Testis (tissue), 3 donors: ENCODE data around the gene PRKCZ. TPM values are rescaled to one million over a fixed set of nuclear protein-coding genes. Genes with fewer than 3 reads are reported as not detected.

Experiments used
- DNase-seq: peaks from one replicate; pipeline ENCODE4 v3.0.0-alpha.2; 2019
- H3K27ac ChIP-seq, 2 donors: fragments of 200-600 bp; sonication (generic); one replicate each; pipeline ENCODE4 v1.5.1; 2019
- H3K27me3 ChIP-seq: fragments of 200-600 bp; sonication (generic); one replicate; pipeline ENCODE4 v1.5.1; 2019
- H3K36me3 ChIP-seq: fragments of 200-600 bp; sonication (generic); one replicate; pipeline ENCODE4 v1.5.1; 2017; ENCODE audit warnings: low read depth; ENCODE audit errors: missing control alignments
- H3K4me1 ChIP-seq: fragments of 200-600 bp; sonication (generic); one replicate; pipeline ENCODE4 v1.5.1; 2019
- H3K4me3 ChIP-seq, 2 donors: fragments of 200-600 bp; sonication (generic); one replicate each; pipeline ENCODE4 v1.5.1; 2017 to 2019
- H3K9me3 ChIP-seq: fragments of 200-600 bp; sonication (generic); one replicate; pipeline ENCODE4 v1.5.1; 2017
- CTCF ChIP-seq, 3 experiments: fragments of 450-650 bp in 2 of 3; fragments of 200-600 bp in 1 of 3; sonication (generic) in 1 of 3; IDR thresholded peaks; one replicate each; pipeline ENCODE4 v1.5.1; 2016 to 2019; ENCODE audit warnings: antibody characterized with exemption in 3 of 3, mild to moderate bottlenecking in 2 of 3, moderate library complexity in 1 of 3
- POLR2A ChIP-seq: fragments of 450-650 bp; IDR thresholded peaks from one replicate; pipeline ENCODE4 v1.6.1; 2017; ENCODE audit warnings: antibody characterized with exemption, mild to moderate bottlenecking, moderate library complexity
- WGBS, 2 donors: methylation state at CpG; one replicate each; pipeline ENCODE4 v1.1.5; 2018; 5-methylcytosine and 5-hydroxymethylcytosine counted together
- intact Hi-C: fragments of 100-400 bp; cut with DNase I; formaldehyde crosslinking; loops from one replicate; pipeline ENCODE4 v1.15.1; 2023; ENCODE audit warnings: low total_unique reads
- polyA plus RNA-seq: library from polyadenylated mRNA; stranded (reverse); fragments of 350-450 nt; fragmentation: Illumina TruSeq; extraction: RNeasy Lipid Tissue Mini Kit (QIAGEN cat#74804); gene quantifications from one replicate; pipeline ENCODE4 v1.2.3, GENCODE V29; 2014; ENCODE audit warnings: low read depth, low replicate concordance; ENCODE audit not compliant: insufficient read depth
- total RNA-seq, 2 donors: library from RNA; depleted of rRNA; stranded (reverse); fragments of >200 nt; gene quantifications; one replicate each; pipeline ENCODE4 v1.2.3, GENCODE V29; 2016

Gene PRKCZ
- total and polyA plus RNA-seq, 3 donors from 2014 or later, result 86.4 to 142 (median 123) TPM

GRCh38 chr1:2074396-2074795, 24.2 kb downstream of the PRKCZ start:
- Histone ChIP-seq H3K4me1 (no peaks in the 10 kb centered on the region), H3K4me3 (no peak overlapping the region), H3K27me3 (no peaks in the 10 kb centered on the region), H3K36me3 (no peaks in the 10 kb centered on the region), H3K9me3 (no peaks in the 10 kb centered on the region), H3K27ac (no peak overlapping the region)
- intact Hi-C loops, result no loop called here
- DNase-seq, result no peak
- 68 to 70% methylated on average over 14 to 19 of the region's 19 CpGs for WGBS, 2 donors
- TF ChIP-seq POLR2A (no peak), CTCF (IDR thresholded peaks at IDR 0.05) (no peak)

- TF ChIP-seq CTCF (IDR thresholded peaks at IDR 0.05) (no peak), POLR2A (no peak)
- Histone ChIP-seq H3K9me3 (no peaks in the 10 kb centered on the region), H3K4me1 (no peaks in the 10 kb centered on the region), H3K27me3 (no peaks in the 10 kb centered on the region), H3K27ac (no peak overlapping the region), H3K36me3 (no peaks in the 10 kb centered on the region), H3K4me3 (no peak overlapping the region)
- intact Hi-C loops, result no loop called here
- no peak for DNase-seq
- WGBS, 2 donors, result 67 to 74% methylated on average over 32 to 38 of the region's 38 CpGs
These were observed 24.9 kb downstream of the PRKCZ start for GRCh38 chr1:2074944-2075740.

DNA sequence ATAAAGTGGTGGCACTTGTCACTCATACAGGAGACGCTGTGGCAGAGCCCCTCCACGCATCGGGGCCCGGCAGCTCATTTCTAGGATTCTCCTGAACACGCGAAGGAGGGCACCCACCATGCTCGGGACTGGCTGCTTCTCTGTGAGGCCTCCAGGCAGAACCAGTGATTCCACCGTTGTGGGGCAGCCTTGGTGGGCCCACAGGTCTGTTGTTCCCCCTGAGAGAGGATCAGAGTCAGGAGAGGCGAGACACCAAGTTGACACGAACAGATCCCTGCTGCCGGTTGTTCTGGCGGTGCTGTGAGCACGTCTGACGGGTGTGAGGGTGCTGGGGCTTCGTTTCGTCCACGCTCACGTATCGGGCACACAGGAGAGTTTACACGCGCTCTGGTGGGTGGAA, 26.6 kb downstream of the PRKCZ start:
- H3K9me3 ChIP-seq, result no peaks in the 10 kb centered on the region

GRCh38 chr1:2078170-2078569, 28.0 kb downstream of the PRKCZ start:
- Histone ChIP-seq H3K27me3 (no peaks in the 10 kb centered on the region), H3K36me3 (no peaks in the 10 kb centered on the region), H3K4me1 (no peaks in the 10 kb centered on the region), H3K27ac (no peak overlapping the region), H3K4me3 (no peak overlapping the region), H3K9me3 (no peaks in the 10 kb centered on the region)
- WGBS, 2 donors, result 96% methylated on average over 7 of the region's 7 CpGs
- TF ChIP-seq CTCF (IDR thresholded peaks at IDR 0.05) (no peak), POLR2A (no peak)
- intact Hi-C loops, result no loop called here
- no peak for DNase-seq

More for the DNA sequence above, 26.6 kb downstream of the PRKCZ start:
- Histone ChIP-seq H3K36me3 (no peaks in the 10 kb centered on the region), H3K4me1 (no peaks in the 10 kb centered on the region), H3K4me3 (no peak overlapping the region), H3K27me3 (no peaks in the 10 kb centered on the region), H3K27ac (no peak overlapping the region)
- 92 to 94% methylated on average over 21 of the region's 21 CpGs for WGBS, 2 donors
- intact Hi-C loops, result no loop called here
- DNase-seq, result no peak
- TF ChIP-seq POLR2A (no peak), CTCF (IDR thresholded peaks at IDR 0.05) (no peak)
